ENCODE results near the gene EHMT1. TPM values are rescaled to one million over a fixed set of nuclear protein-coding genes. Genes with fewer than 3 reads are reported as not detected.

Gene EHMT1
- polyA plus RNA-seq, 2 of the 4 experiments (the other 2 are of a cell fraction), result 41.3 to 48.0 TPM

- no peak for ATAC-seq
- H3K27ac ChIP-seq, result no peak overlapping the region
- WGBS (ENCODE audit: missing lambda C conversion rate), result 96% methylated on average over 11 of the region's 15 CpGs
- ChIA-PET CTCF (interaction anchor here (1.1 kb wide), 1 partner anchor 13 kb away, joined by 3 read pairs; no protein-coding TSS in a partner anchor), POLR2A (no interaction called here)
- no peak overlapping the region for H3K4me3 ChIP-seq
- FAIRE-seq, result no peak
- H3K4me1 ChIP-seq, result no peaks in the 10 kb centered on the region
- TF ChIP-seq CBX2 (IDR thresholded peaks at IDR 0.05; ENCODE audit: borderline replicate concordance, low read depth), result no peak
- no peak for TF ChIP-seq KDM5A (IDR thresholded peaks at IDR 0.05)
- no peak for TF ChIP-seq MYC (IDR thresholded peaks at IDR 0.05; ENCODE audit: borderline replicate concordance, low read length)
- no peak for TF ChIP-seq E2F6 (IDR thresholded peaks at IDR 0.05; ENCODE audit: borderline replicate concordance, low read depth)
- TF ChIP-seq JUN (IDR thresholded peaks at IDR 0.05), result no peak
- TF ChIP-seq HES2 (IDR thresholded peaks at IDR 0.05), result no peak
- no peaks in the 10 kb centered on the region for H3K9me3 ChIP-seq
- H3K4me2 ChIP-seq, result no peak overlapping the region
- no peak for DNase-seq (ENCODE audit: low read depth in 1 of 2, low spot score in 1 of 2)
Observed at GRCh38 chr9:137723783-137724445, 105.1 kb downstream of the EHMT1 start.

- Histone ChIP-seq H3K4me2 (no peak overlapping the region), H3K4me3 (no peak overlapping the region), H3K27ac (no peak overlapping the region), H3K4me1 (no peaks in the 10 kb centered on the region), H3K9me3 (no peaks in the 10 kb centered on the region)
- ChIA-PET CTCF (no interaction called here), POLR2A (no interaction called here)
- 94% methylated on average over 20 of the region's 24 CpGs for WGBS (ENCODE audit: missing lambda C conversion rate)
- no peak for DNase-seq (ENCODE audit: low read depth in 1 of 2, low spot score in 1 of 2)
- no peak for ATAC-seq
- FAIRE-seq, result no peak
- no peak for TF ChIP-seq CBX2 (IDR thresholded peaks at IDR 0.05; ENCODE audit: borderline replicate concordance, low read depth)
- no peak for TF ChIP-seq JUN (IDR thresholded peaks at IDR 0.05)
Observed at GRCh38 chr9:137724818-137725240, 106.0 kb downstream of the EHMT1 start.

- ChIA-PET CTCF (interaction anchor here (0.8 to 0.9 kb wide), 2 partner anchors 17 to 53 kb away, joined by 3 to 5 read pairs; no protein-coding TSS in a partner anchor), POLR2A (no interaction called here)
- no peak overlapping the region for H3K4me3 ChIP-seq
- no peaks in the 10 kb centered on the region for H3K9me3 ChIP-seq
- H3K4me2 ChIP-seq, result no peak overlapping the region
- DNase-seq (ENCODE audit: low read depth in 1 of 2, low spot score in 1 of 2) (no peak), FAIRE-seq (no peak), ATAC-seq (no peak)
- WGBS (ENCODE audit: missing lambda C conversion rate), result 90% methylated on average over 10 of the region's 10 CpGs
- H3K27ac ChIP-seq, result no peak overlapping the region
- TF ChIP-seq RFX5 (IDR thresholded peaks at IDR 0.05) (no peak), MAZ (IDR thresholded peaks at IDR 0.05; ENCODE audit: borderline replicate concordance, low read depth, low read length) (no peak), NR3C1 (IDR thresholded peaks at IDR 0.05) (no peak), HOXB13 (CRISPR knock-in tag; IDR thresholded peaks at IDR 0.05; ENCODE audit: low read depth) (no peak), CBX2 (IDR thresholded peaks at IDR 0.05; ENCODE audit: borderline replicate concordance, low read depth) (no peak), RAD21 (conservative IDR thresholded peaks at IDR 0.05 in 1 of 2, IDR thresholded peaks at IDR 0.05 in 1 of 2) (no peak), HMGXB4 (CRISPR knock-in tag; IDR thresholded peaks at IDR 0.05; ENCODE audit: borderline replicate concordance) (no peak), HOXA7 (CRISPR knock-in tag; IDR thresholded peaks at IDR 0.05) (no peak), HES2 (IDR thresholded peaks at IDR 0.05) (no peak), PBX3 (IDR thresholded peaks at IDR 0.05) (no peak), ATOH8 (CRISPR knock-in tag; IDR thresholded peaks at IDR 0.05; ENCODE audit: low read depth) (no peak), REST (IDR thresholded peaks at IDR 0.05) (no peak), POLR2A (IDR thresholded peaks at IDR 0.05; ENCODE audit: low read length) (no peak), TP53 (CRISPR knock-in tag; IDR thresholded peaks at IDR 0.05) (no peak), BCL3 (IDR thresholded peaks at IDR 0.05) (no peak), ZFP36 (IDR thresholded peaks at IDR 0.05; ENCODE audit: borderline replicate concordance, partially characterized antibody) (no peak)
- no peaks in the 10 kb centered on the region for H3K4me1 ChIP-seq
Observed at GRCh38 chr9:137725598-137725997, 106.8 kb downstream of the EHMT1 start.

All from A549 (cell line).